Spleen (tissue), 11 donors: ENCODE measurements around the gene FETUB. TPM values are rescaled to one million over a fixed set of nuclear protein-coding genes. Genes with fewer than 3 reads are reported as not detected.

Source experiments
- polyA plus RNA-seq, 3 donors: library from polyadenylated mRNA; stranded (reverse); fragments of 200-250 nt; gene quantifications; one replicate each; pipeline ENCODE4 v1.2.1, GENCODE V29; 2013
- small RNA-seq, 4 donors: library from RNA; depleted of rRNA; stranded (forward); fragments of <200 nt; gene quantifications; one replicate each; pipeline ENCODE3, GENCODE V24; 2016
- total RNA-seq, 7 donors: library from RNA; depleted of rRNA in 3 of 7; stranded (reverse); fragments of >200 nt in 3 of 7; fragmentation: NEBNext Ultra II Directional in 4 of 7; extraction: Animal tissue kit (Norgen Biotek cat#: 25700) in 4 of 7; gene quantifications; one replicate each; pipeline versions ENCODE4 v1.1.0 to v1.2.1, GENCODE V29; 2016 to 2021
- donor health status: healthy with polysubstance abuse.
- donor health status: DM: no; HTN: no; CAD: no; lungs with moderate emphysema.
- donor health status: DM: no; HTN: no; CAD: no.
- donor health status: Bipolar disorder and iron deficiency.
- donor health status: healthy.
- donor health status: DM: no; HTN: no; CAD: no.
- donor health status: DM: yes; HTN: yes; CAD: no.

FETUB gene
- total and polyA plus RNA-seq, 10 donors = not detected

Small RNAs within 50 kb of the gene (small RNA-seq; reads per million reads assigned to genes)
- 0 reads per million in 4 donors for gene RF00017

Other genes starting within 250 kb of the FETUB start
- 1 to 10 TPM; 4.2 to 7.7 (median 5.9) TPM for gene CRYGS, start 96.0 kb upstream of the FETUB start, total RNA-seq
- 10 to 100 TPM in 2 of 3 donors, 1 to 10 TPM in 1; 7.7 to 24.8 (median 12.1) TPM for gene CRYGS, start 96.0 kb upstream of the FETUB start, polyA plus RNA-seq
- gene TBCCD1, start 73.1 kb upstream of the FETUB start, total RNA-seq = 10 to 100 TPM in 6 of 7 donors, 1 to 10 TPM in 1; 9.8 to 22.1 (median 14.4) TPM
- gene TBCCD1, start 73.1 kb upstream of the FETUB start, polyA plus RNA-seq = 1 to 10 TPM; 3.7 to 5.1 (median 3.9) TPM
- 10 to 100 TPM; 33.0 to 98.2 (median 48.6) TPM for gene DNAJB11, start 69.7 kb upstream of the FETUB start, total RNA-seq
- 10 to 100 TPM; 27.5 to 29.1 (median 27.8) TPM for gene DNAJB11, start 69.7 kb upstream of the FETUB start, polyA plus RNA-seq
- gene AHSG, start 27.3 kb upstream of the FETUB start, total RNA-seq = under 1 TPM in 1 of 7 donors, not detected in 6; 0.30 TPM
- gene AHSG, start 27.3 kb upstream of the FETUB start, polyA plus RNA-seq = not detected
- gene HRG, start 25.6 kb downstream of the FETUB start, total RNA-seq = not detected
- gene HRG, start 25.6 kb downstream of the FETUB start, polyA plus RNA-seq = not detected
- under 1 TPM in 1 of 7 donors, not detected in 6; 0.36 TPM for gene KNG1, start 77.0 kb downstream of the FETUB start, total RNA-seq
- not detected for gene KNG1, start 77.0 kb downstream of the FETUB start, polyA plus RNA-seq
- gene EIF4A2, start 143.2 kb downstream of the FETUB start, total RNA-seq = 100 to 1,000 TPM; 255 to 512 (median 355) TPM
- gene EIF4A2, start 143.2 kb downstream of the FETUB start, polyA plus RNA-seq = 100 to 1,000 TPM; 354 to 397 (median 381) TPM
- 10 to 100 TPM; 14.4 to 22.0 (median 18.3) TPM for gene RFC4, start 166.1 kb downstream of the FETUB start, total RNA-seq
- gene RFC4, start 166.1 kb downstream of the FETUB start, polyA plus RNA-seq = 10 to 100 TPM; 17.5 to 27.2 (median 23.9) TPM
- under 1 TPM in 1 of 7 donors, not detected in 6; 0.17 TPM for gene ADIPOQ, start 202.3 kb downstream of the FETUB start, total RNA-seq
- gene ADIPOQ, start 202.3 kb downstream of the FETUB start, polyA plus RNA-seq = under 1 TPM in 2 of 3 donors, not detected in 1; 0.11 to 0.12 TPM